ENCODE measurements around the gene TDP1. TPM values are rescaled to one million over a fixed set of nuclear protein-coding genes. Genes with fewer than 3 reads are reported as not detected.

TDP1 gene
- total RNA-seq, 4 donors from 2014 or later: 9.1 to 24.5 (median 16.4) TPM

- no peaks in the 10 kb centered on the region for H3K27me3 ChIP-seq
- H3K36me3 ChIP-seq: no peaks in the 10 kb centered on the region
- DNase-seq: no peak
- 15 to 18% methylated on average over 6 of the region's 6 CpGs for WGBS, 2 donors
- intact Hi-C loops (cut with DNase I): no loop called here
- peaks cover 5 to 30% (median 12%) of the 10 kb centered on the region in 3 donors for H3K4me1 ChIP-seq
- no peak overlapping the region for H3K27ac ChIP-seq
- TF ChIP-seq POLR2A (IDR thresholded peaks at IDR 0.05): no peak
- TF ChIP-seq CTCF (IDR thresholded peaks at IDR 0.05): peak; percentile 87 to 96 (median 92)
- no peaks in the 10 kb centered on the region for H3K9me3 ChIP-seq
- H3K4me3 ChIP-seq: no peak overlapping the region
Measured at GRCh38 chr14:89915114-89915878, 40.4 kb upstream of the TDP1 start.

- Histone ChIP-seq H3K4me3 (no peak overlapping the region), H3K27ac (no peak overlapping the region), H3K9me3 (no peaks in the 10 kb centered on the region), H3K27me3 (no peaks in the 10 kb centered on the region), H3K4me1 (no peaks in the 10 kb centered on the region), H3K36me3 (no peaks in the 10 kb centered on the region)
- TF ChIP-seq CTCF (IDR thresholded peaks at IDR 0.05) (no peak), POLR2A (IDR thresholded peaks at IDR 0.05) (no peak)
- no peak for DNase-seq
- intact Hi-C loops (cut with DNase I): no loop called here
- WGBS, 2 donors: 94 to 96% methylated on average over 2 of the region's 2 CpGs
Measured at GRCh38 chr14:89918721-89919120, 37.0 kb upstream of the TDP1 start.

GRCh38 chr14:89920056-89920455 is 35.7 kb upstream of the TDP1 start:
- Histone ChIP-seq H3K36me3 (peaks cover 0 to 7% (median 0%) of the 10 kb centered on the region in 3 donors), H3K4me1 (no peaks in the 10 kb centered on the region), H3K27ac (no peak overlapping the region), H3K27me3 (no peaks in the 10 kb centered on the region), H3K9me3 (no peaks in the 10 kb centered on the region), H3K4me3 (no peak overlapping the region)
- DNase-seq: no peak
- intact Hi-C loops (cut with DNase I): no loop called here
- TF ChIP-seq CTCF (IDR thresholded peaks at IDR 0.05): no peak
- no peak for TF ChIP-seq POLR2A (IDR thresholded peaks at IDR 0.05)
- WGBS, 2 donors: 75 to 83% methylated on average over 2 of the region's 2 CpGs

GRCh38 chr14:89921346-89921745 is 34.4 kb upstream of the TDP1 start:
- intact Hi-C loops (cut with DNase I): no loop called here
- H3K27me3 ChIP-seq: no peaks in the 10 kb centered on the region
- 80 to 88% methylated on average over 3 of the region's 3 CpGs for WGBS, 2 donors
- H3K9me3 ChIP-seq: no peaks in the 10 kb centered on the region
- H3K4me3 ChIP-seq: no peak overlapping the region
- DNase-seq: no peak
- no peak overlapping the region for H3K27ac ChIP-seq
- no peaks in the 10 kb centered on the region for H3K4me1 ChIP-seq
- TF ChIP-seq CTCF (IDR thresholded peaks at IDR 0.05): no peak
- TF ChIP-seq POLR2A (IDR thresholded peaks at IDR 0.05): no peak
- peaks cover 0 to 7% (median 0%) of the 10 kb centered on the region in 3 donors for H3K36me3 ChIP-seq

GRCh38 chr14:89922031-89922907 is 33.5 kb upstream of the TDP1 start:
- H3K4me1 ChIP-seq: no peaks in the 10 kb centered on the region
- intact Hi-C loops (cut with DNase I): no loop called here
- no peak overlapping the region for H3K4me3 ChIP-seq
- H3K36me3 ChIP-seq: peaks cover 0 to 7% (median 0%) of the 10 kb centered on the region in 3 donors
- no peak overlapping the region for H3K27ac ChIP-seq
- no peak for TF ChIP-seq POLR2A (IDR thresholded peaks at IDR 0.05)
- no peak for TF ChIP-seq CTCF (IDR thresholded peaks at IDR 0.05)
- H3K27me3 ChIP-seq: no peaks in the 10 kb centered on the region
- WGBS, 2 donors: 85% methylated on average over 6 of the region's 6 CpGs
- DNase-seq: no peak
- no peaks in the 10 kb centered on the region for H3K9me3 ChIP-seq
